Suprapubic skin (tissue), 4 donors: ENCODE measurements around the gene PCED1B.

Experiments
- EP300 ChIP-seq: sonication (generic); formaldehyde crosslinking; IDR thresholded peaks from one replicate; pipeline ENCODE4 v1.6.1; 2017; ENCODE audit warnings: antibody characterized with exemption
- POLR2A ChIP-seq, 2 donors: fragments of 450-650 bp; IDR thresholded peaks; one replicate each; pipeline ENCODE4 v1.6.1; 2017; ENCODE audit warnings: antibody characterized with exemption in 2 of 2, mild to moderate bottlenecking in 2 of 2, moderate library complexity in 2 of 2
- POLR2AphosphoS5 ChIP-seq, 3 donors: sonication (generic); formaldehyde crosslinking; IDR thresholded peaks; one replicate each; pipeline ENCODE4 v1.6.1; 2017; ENCODE audit warnings: antibody characterized with exemption in 3 of 3
- TF ChIP-seq, protein P1 (sequence below), 2 donors: fragments of 200-600 bp in 1 of 2; fragments of 450-650 bp in 1 of 2; sonication (generic) in 1 of 2; IDR thresholded peaks; one replicate each; pipeline ENCODE4 v1.5.1; 2016 to 2019; ENCODE audit warnings: antibody characterized with exemption in 2 of 2, mild to moderate bottlenecking in 1 of 2, moderate library complexity in 1 of 2

DNA sequence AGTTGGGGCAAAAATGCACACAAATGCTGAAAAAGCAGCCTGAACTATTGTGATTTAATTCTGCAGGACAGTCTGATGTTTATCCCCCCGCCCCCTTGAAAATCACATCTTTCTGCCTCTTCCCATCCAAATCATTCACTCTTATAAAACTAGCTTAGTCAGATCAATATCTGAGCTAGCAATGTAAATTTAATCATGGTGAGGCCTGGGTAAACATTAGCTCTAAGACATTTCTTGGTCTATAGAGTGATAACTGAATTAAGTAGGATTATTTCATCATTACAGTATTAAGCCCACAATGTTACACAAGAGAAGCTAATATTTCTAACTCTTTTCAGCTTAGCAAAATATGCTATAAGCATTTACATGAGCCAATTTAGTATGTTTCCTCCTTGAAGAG, 9.1 kb upstream of the PCED1B start:
- TF ChIP-seq, protein P1, sequence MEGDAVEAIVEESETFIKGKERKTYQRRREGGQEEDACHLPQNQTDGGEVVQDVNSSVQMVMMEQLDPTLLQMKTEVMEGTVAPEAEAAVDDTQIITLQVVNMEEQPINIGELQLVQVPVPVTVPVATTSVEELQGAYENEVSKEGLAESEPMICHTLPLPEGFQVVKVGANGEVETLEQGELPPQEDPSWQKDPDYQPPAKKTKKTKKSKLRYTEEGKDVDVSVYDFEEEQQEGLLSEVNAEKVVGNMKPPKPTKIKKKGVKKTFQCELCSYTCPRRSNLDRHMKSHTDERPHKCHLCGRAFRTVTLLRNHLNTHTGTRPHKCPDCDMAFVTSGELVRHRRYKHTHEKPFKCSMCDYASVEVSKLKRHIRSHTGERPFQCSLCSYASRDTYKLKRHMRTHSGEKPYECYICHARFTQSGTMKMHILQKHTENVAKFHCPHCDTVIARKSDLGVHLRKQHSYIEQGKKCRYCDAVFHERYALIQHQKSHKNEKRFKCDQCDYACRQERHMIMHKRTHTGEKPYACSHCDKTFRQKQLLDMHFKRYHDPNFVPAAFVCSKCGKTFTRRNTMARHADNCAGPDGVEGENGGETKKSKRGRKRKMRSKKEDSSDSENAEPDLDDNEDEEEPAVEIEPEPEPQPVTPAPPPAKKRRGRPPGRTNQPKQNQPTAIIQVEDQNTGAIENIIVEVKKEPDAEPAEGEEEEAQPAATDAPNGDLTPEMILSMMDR (IDR thresholded peaks at IDR 0.05), result no peak
- TF ChIP-seq POLR2A (IDR thresholded peaks at IDR 0.05) (no peak), EP300 (no peak), POLR2AphosphoS5 (IDR thresholded peaks at IDR 0.05) (no peak)
